Keratinocyte (primary cell): Measurements from ENCODE around the gene EDNRA. TPM values are rescaled to one million over a fixed set of nuclear protein-coding genes. Genes with fewer than 3 reads are reported as not detected.

Experiments used
- DNase-seq: peaks from one replicate; pipeline ENCODE4 v3.0.0-alpha.2; 2011; ENCODE audit warnings: low read depth, missing footprints, low spot score
- FAIRE-seq: peaks from 2 replicates; lab custom pipeline; 2011; peaks lifted over from hg19 to GRCh38; lab: Jason Lieb, UNC
- H2AFZ ChIP-seq: 2 replicates; pipeline ENCODE4 v1.6.0; 2012; ENCODE audit warnings: low read length, control low read depth, inconsistent platforms; ENCODE audit not compliant: control insufficient read depth
- H3K27ac ChIP-seq: 2 replicates; pipeline ENCODE4 v1.5.1; 2011; ENCODE audit warnings: low read length; ENCODE audit not compliant: control insufficient read depth, insufficient read depth
- H3K27me3 ChIP-seq: 3 replicates; pipeline ENCODE4 v1.6.0; 2011; ENCODE audit warnings: low read length; ENCODE audit not compliant: control insufficient read depth, insufficient read depth; ENCODE audit errors: extremely low read depth
- H3K36me3 ChIP-seq, 2 experiments: 2 replicates in 1 of 2; 3 replicates in 1 of 2; pipeline ENCODE4 v1.5.1; 2011; ENCODE audit warnings: low read length in 2 of 2, mild to moderate bottlenecking in 1 of 2; ENCODE audit not compliant: control insufficient read depth in 2 of 2, insufficient read depth in 2 of 2; ENCODE audit errors: extremely low read depth in 1 of 2
- H3K4me1 ChIP-seq: 3 replicates; pipeline ENCODE4 v1.5.1; 2011; ENCODE audit warnings: low read length; ENCODE audit not compliant: control insufficient read depth, insufficient read depth; ENCODE audit errors: extremely low read depth
- H3K4me2 ChIP-seq: 3 replicates; pipeline ENCODE4 v1.6.0; 2011; ENCODE audit warnings: low read depth, low read length; ENCODE audit not compliant: control insufficient read depth, insufficient read depth; ENCODE audit errors: extremely low read depth
- H3K4me3 ChIP-seq, 3 experiments: fragments of 200-600 bp in 1 of 3; sonication (generic) in 1 of 3; 2 replicates in 2 of 3; 3 replicates in 1 of 3; pipeline ENCODE4 v1.5.1; 2011 to 2016; ENCODE audit warnings: low read length in 3 of 3, mild to moderate bottlenecking in 3 of 3, control low read depth in 2 of 3, inconsistent platforms in 1 of 3, low read depth in 1 of 3, mixed read lengths in 1 of 3, mixed run types in 1 of 3, moderate library complexity in 1 of 3; ENCODE audit not compliant: control insufficient read depth in 2 of 3, insufficient read depth in 2 of 3; ENCODE audit errors: extremely low read depth in 1 of 3
- H3K79me2 ChIP-seq: 2 replicates; pipeline ENCODE4 v1.6.0; 2012; ENCODE audit warnings: low read length; ENCODE audit not compliant: control insufficient read depth, insufficient read depth
- H3K9ac ChIP-seq: 3 replicates; pipeline ENCODE4 v1.6.0; 2011; ENCODE audit warnings: low read length; ENCODE audit not compliant: control insufficient read depth, insufficient read depth; ENCODE audit errors: extremely low read depth
- H3K9me1 ChIP-seq: 3 replicates; pipeline ENCODE4 v1.6.0; 2011; ENCODE audit warnings: low read length; ENCODE audit not compliant: control insufficient read depth, insufficient read depth; ENCODE audit errors: extremely low read depth
- H3K9me3 ChIP-seq: 2 replicates; pipeline ENCODE4 v1.5.1; 2012; ENCODE audit warnings: low read depth, low read length; ENCODE audit not compliant: control insufficient read depth
- H4K20me1 ChIP-seq: 3 replicates; pipeline ENCODE4 v1.6.0; 2011; ENCODE audit warnings: low read length; ENCODE audit not compliant: control insufficient read depth, insufficient read depth; ENCODE audit errors: extremely low read depth
- CTCF ChIP-seq, 3 experiments: IDR thresholded peaks in 1 of 3; conservative IDR thresholded peaks in 1 of 3; optimal IDR thresholded peaks in 1 of 3; 2 replicates in 2 of 3; 3 replicates in 1 of 3; pipeline versions ENCODE3 to v1.5.1; 2011; ENCODE audit warnings: low read length in 3 of 3, mild to moderate bottlenecking in 3 of 3, moderate library complexity in 2 of 3, control low read depth in 1 of 3, inconsistent platforms in 1 of 3; ENCODE audit not compliant: insufficient read depth in 2 of 3; ENCODE audit errors: extremely low read depth in 1 of 3
- EZH2 ChIP-seq: IDR thresholded peaks from one replicate; pipeline ENCODE4 v1.6.1; 2012; ENCODE audit warnings: inconsistent platforms, mild to moderate bottlenecking, low read length, moderate library complexity
- dilution Hi-C: fragments of 300-500 bp; cut with MboI; formaldehyde crosslinking; loops from one replicate; pipeline ENCODE4 v1.7.0; 2020; ENCODE audit warnings: low sequenced_read_pairs; ENCODE audit not compliant: extremely low pct_ligation_motif_present
- polyA plus RNA-seq, 5 experiments: library from polyadenylated mRNA; depleted of rRNA in 3 of 5; stranded (reverse) in 3 of 5; stranded (forward) in 1 of 5; unstranded in 1 of 5; fragments of >200 nt; gene quantifications; 1 replicate in 1 of 5; 2 replicates in 3 of 5; 3 replicates in 1 of 5; pipeline versions ENCODE4 v1.2.1 to v1.2.3, GENCODE V29; 2011 to 2012; ENCODE audit warnings: missing spikeins in 2 of 5, low read depth in 1 of 5, low replicate concordance in 1 of 5

Gene EDNRA
- polyA plus RNA-seq, 1 donor (not counting 4 experiments of a cell fraction or from before 2014, with no cell fraction given): 7.8 TPM

- no peak overlapping the region for H3K4me3 ChIP-seq
- FAIRE-seq: no peak
- no peaks in the 10 kb centered on the region for H3K9me3 ChIP-seq
- H3K4me2 ChIP-seq: no peak overlapping the region
- H3K9me1 ChIP-seq: no peaks in the 10 kb centered on the region
- H3K27ac ChIP-seq: no peak overlapping the region
- TF ChIP-seq CTCF (optimal IDR thresholded peaks at IDR 0.05 in 1 of 3, IDR thresholded peaks at IDR 0.05 in 1 of 3, conservative IDR thresholded peaks at IDR 0.05 in 1 of 3; ENCODE audit: extremely low read depth in 1 of 3, insufficient read depth in 2 of 3, low read length in 3 of 3) (no peak), EZH2 (no peak)
- H3K36me3 ChIP-seq: no peaks in the 10 kb centered on the region
- H3K79me2 ChIP-seq: no peaks in the 10 kb centered on the region
- H2AFZ ChIP-seq: no peak overlapping the region
- H3K9ac ChIP-seq: no peak overlapping the region
- peaks cover 5% of the 10 kb centered on the region for H3K4me1 ChIP-seq
- dilution Hi-C loops: no loop called here
- DNase-seq: no peak
- no peaks in the 10 kb centered on the region for H3K27me3 ChIP-seq
- H4K20me1 ChIP-seq: no peaks in the 10 kb centered on the region
Observed at GRCh38 chr4:147548256-147548655, 67.4 kb downstream of the EDNRA start.

DNA sequence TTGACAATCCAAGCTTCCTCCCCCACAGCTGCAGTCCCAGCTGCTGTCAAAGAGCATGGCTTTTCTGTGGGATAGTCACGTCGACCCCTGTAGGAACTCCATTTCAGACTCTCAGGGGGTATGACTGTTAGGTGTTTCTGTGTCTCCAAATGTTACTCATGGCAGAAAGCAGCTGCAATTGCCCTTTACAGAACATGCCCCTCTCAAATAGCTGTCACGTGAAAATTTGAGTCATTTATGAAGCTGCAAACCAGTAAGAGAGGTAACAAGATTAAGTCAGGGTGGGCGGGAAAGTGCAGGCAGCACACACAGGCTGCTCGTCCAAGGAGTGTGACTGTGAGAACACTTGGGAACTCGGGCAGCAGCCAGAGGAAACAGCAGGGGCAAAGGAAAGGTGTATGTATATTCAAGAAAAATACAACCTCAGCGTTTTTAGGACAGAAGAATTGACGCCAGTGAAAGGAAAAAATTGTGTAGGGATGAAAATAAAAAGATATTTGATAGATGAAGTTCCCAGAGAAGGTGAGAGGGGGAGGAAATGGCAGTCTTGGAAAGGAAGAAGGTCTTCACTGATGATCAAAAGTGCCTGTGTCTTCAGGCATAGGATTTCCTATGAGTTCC, 69.8 kb downstream of the EDNRA start:
- Histone ChIP-seq H3K4me2 (no peak overlapping the region), H3K9me3 (no peaks in the 10 kb centered on the region), H3K4me3 (no peak overlapping the region), H3K9ac (no peak overlapping the region), H3K9me1 (no peaks in the 10 kb centered on the region), H2AFZ (no peak overlapping the region), H3K4me1 (peaks cover under 1% of the 10 kb centered on the region), H3K36me3 (no peaks in the 10 kb centered on the region), H3K79me2 (no peaks in the 10 kb centered on the region), H4K20me1 (no peaks in the 10 kb centered on the region), H3K27ac (no peak overlapping the region), H3K27me3 (no peaks in the 10 kb centered on the region)
- no peak for DNase-seq
- dilution Hi-C loops: no loop called here
- TF ChIP-seq EZH2 (no peak), CTCF (optimal IDR thresholded peaks at IDR 0.05 in 1 of 3, IDR thresholded peaks at IDR 0.05 in 1 of 3, conservative IDR thresholded peaks at IDR 0.05 in 1 of 3; ENCODE audit: extremely low read depth in 1 of 3, insufficient read depth in 2 of 3, low read length in 3 of 3) (no peak)
- no peak for FAIRE-seq
